Trophoblast cell (in vitro differentiated cells and primary cell): ENCODE data around the gene MT1B.
"Not testable (repeated sequence)": the region's sequence is repeated elsewhere in the genome, so short reads cannot be mapped to it uniquely, and the experiment has no call there.

ENCODE experiments used
- DNase-seq, 2 donors: peaks; one replicate each; pipeline ENCODE4 v3.0.0-alpha.2; 2016
- H2AFZ ChIP-seq: 2 replicates; pipeline ENCODE4 v1.6.1; 2013; ENCODE audit warnings: low read length, moderate library complexity, mild to moderate bottlenecking; ENCODE audit not compliant: insufficient read depth, poor library complexity
- H2AK5ac ChIP-seq: 2 replicates; pipeline ENCODE4 v1.6.1; 2013; ENCODE audit warnings: mild to moderate bottlenecking, low read length
- H2BK120ac ChIP-seq: 2 replicates; pipeline ENCODE4 v1.6.1; 2013; ENCODE audit warnings: low read length, mild to moderate bottlenecking, moderate library complexity; ENCODE audit not compliant: insufficient read depth, poor library complexity
- H2BK12ac ChIP-seq: 2 replicates; pipeline ENCODE4 v1.6.1; 2013; ENCODE audit warnings: mild to moderate bottlenecking, low read length, moderate library complexity
- H2BK5ac ChIP-seq: 2 replicates; pipeline ENCODE4 v1.6.1; 2013; ENCODE audit warnings: low read length, low read depth, moderate library complexity, mild to moderate bottlenecking; ENCODE audit not compliant: poor library complexity
- H3K14ac ChIP-seq: 2 replicates; pipeline ENCODE4 v1.6.1; 2013; ENCODE audit warnings: mild to moderate bottlenecking, low read length
- H3K18ac ChIP-seq: 2 replicates; pipeline ENCODE4 v1.6.1; 2013; ENCODE audit warnings: mild to moderate bottlenecking, low read length
- H3K23ac ChIP-seq: 2 replicates; pipeline ENCODE4 v1.6.1; 2013; ENCODE audit warnings: low read length
- H3K27ac ChIP-seq: 2 replicates; pipeline ENCODE4 v1.5.1; 2013; ENCODE audit warnings: low read depth, mild to moderate bottlenecking, inconsistent platforms, low read length, moderate library complexity
- H3K27me3 ChIP-seq: 2 replicates; pipeline ENCODE4 v1.6.1; 2013; ENCODE audit warnings: inconsistent platforms, mild to moderate bottlenecking, low read length, moderate library complexity; ENCODE audit not compliant: insufficient read depth
- H3K36me3 ChIP-seq, 2 experiments: 1 replicate in 1 of 2; 2 replicates in 1 of 2; pipeline ENCODE4 v1.6.1; 2013; ENCODE audit warnings: low read length in 2 of 2, mild to moderate bottlenecking in 2 of 2, moderate library complexity in 1 of 2; ENCODE audit not compliant: insufficient read depth in 2 of 2, control insufficient read depth in 1 of 2
- H3K4ac ChIP-seq: 2 replicates; pipeline ENCODE4 v1.6.1; 2013; ENCODE audit warnings: low read depth, mild to moderate bottlenecking, low read length, moderate library complexity
- H3K4me1 ChIP-seq, 2 experiments: 1 replicate in 1 of 2; 2 replicates in 1 of 2; pipeline ENCODE4 v1.6.1; 2013; ENCODE audit warnings: low read length in 2 of 2, mild to moderate bottlenecking in 2 of 2, moderate library complexity in 1 of 2; ENCODE audit not compliant: insufficient read depth in 2 of 2, control insufficient read depth in 1 of 2
- H3K4me2 ChIP-seq: 2 replicates; pipeline ENCODE4 v1.6.1; 2013; ENCODE audit warnings: inconsistent platforms, mild to moderate bottlenecking, low read length, moderate library complexity
- H3K4me3 ChIP-seq: 2 replicates; pipeline ENCODE4 v1.5.1; 2013; ENCODE audit warnings: mild to moderate bottlenecking, low read depth, low read length, inconsistent platforms
- H3K79me1 ChIP-seq: one replicate; pipeline ENCODE4 v1.6.1; 2013; ENCODE audit warnings: low read length
- H3K79me2 ChIP-seq: 2 replicates; pipeline ENCODE4 v1.6.1; 2013; ENCODE audit warnings: low read length, mild to moderate bottlenecking; ENCODE audit not compliant: control insufficient read depth, insufficient read depth, poor library complexity
- H3K9ac ChIP-seq: 2 replicates; pipeline ENCODE4 v1.6.1; 2013; ENCODE audit warnings: mild to moderate bottlenecking, low read length
- H3K9me3 ChIP-seq: 2 replicates; pipeline ENCODE4 v1.6.1; 2013; ENCODE audit warnings: low read depth, mild to moderate bottlenecking, control low read depth, inconsistent platforms, low read length; ENCODE audit not compliant: insufficient read depth
- H4K12ac ChIP-seq: 2 replicates; pipeline ENCODE4 v1.6.1; 2013; ENCODE audit warnings: low read depth, mild to moderate bottlenecking, low read length, moderate library complexity
- H4K8ac ChIP-seq: 2 replicates; pipeline ENCODE4 v1.6.1; 2013; ENCODE audit warnings: low read depth, mild to moderate bottlenecking, low read length, moderate library complexity
- H4K91ac ChIP-seq: one replicate; pipeline ENCODE4 v1.6.1; 2013; ENCODE audit warnings: low read depth, mild to moderate bottlenecking, low read length, moderate library complexity
- WGBS: extraction: QIAGEN DNeasy Blood & Tissue Kit; methylation state at CpG from one replicate; pipeline ENCODE4 v1.1.7; 2013; ENCODE audit warnings: missing lambda C conversion rate; ENCODE audit not compliant: insufficient read length, insufficient coverage; ENCODE audit errors: extremely low coverage; 5-methylcytosine and 5-hydroxymethylcytosine counted together

Gene MT1B

DNA sequence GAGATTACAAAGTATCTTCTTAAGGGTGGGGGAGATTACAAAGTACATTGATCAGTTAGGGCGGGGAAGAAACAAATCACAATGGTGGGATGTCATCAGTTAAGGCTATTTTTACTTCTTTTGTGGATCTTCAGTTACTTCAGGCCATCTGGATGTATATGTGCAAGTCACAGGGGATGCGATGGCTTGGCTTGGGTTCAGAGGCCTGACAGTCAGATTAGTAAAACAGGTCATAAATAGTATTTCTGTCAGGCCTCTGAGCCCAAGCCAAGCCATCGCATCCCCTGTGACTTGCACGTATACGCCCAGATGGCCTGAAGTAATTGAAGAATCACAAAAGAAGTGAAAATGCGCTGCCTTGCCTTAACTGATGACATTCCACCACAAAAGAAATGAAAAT is 22.9 kb downstream of the MT1B start:
- H2AK5ac ChIP-seq = not testable (repeated sequence)

DNA sequence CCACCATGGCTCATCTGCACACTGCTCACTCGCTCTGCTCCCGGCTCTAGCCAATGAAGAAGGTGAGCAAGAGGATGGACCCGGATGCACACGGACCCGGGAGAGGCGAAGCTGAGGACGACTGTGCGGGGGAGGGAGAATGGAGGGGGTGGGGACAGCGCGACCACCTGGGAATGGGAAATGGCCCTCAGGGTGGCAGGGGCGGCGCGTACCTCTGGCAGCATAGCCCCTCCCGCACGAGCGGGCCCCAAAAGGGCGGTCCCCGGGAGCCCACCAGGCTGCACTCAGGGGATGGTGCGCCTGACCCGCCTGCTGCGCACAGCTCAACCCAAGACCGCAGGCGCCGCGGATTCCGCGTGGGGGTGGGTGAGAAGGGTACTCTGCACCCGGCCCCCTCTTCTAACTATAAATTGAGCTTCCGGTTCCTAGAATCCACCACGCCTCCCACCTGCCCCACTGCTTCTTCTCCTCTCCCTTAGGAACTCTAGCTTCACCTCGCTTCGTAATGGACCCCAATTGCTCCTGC is 24.1 kb downstream of the MT1B start:
- no peaks in the 10 kb centered on the region for H3K4me1 ChIP-seq

More for the DNA sequence above, 22.9 kb downstream of the MT1B start:
- H3K4me1 ChIP-seq, H2AFZ ChIP-seq, H4K8ac ChIP-seq, H3K4me2 ChIP-seq, H3K9me3 ChIP-seq, H4K91ac ChIP-seq, H3K79me1 ChIP-seq, H4K12ac ChIP-seq, H2BK12ac ChIP-seq, DNase-seq, H3K4ac ChIP-seq, H2BK5ac ChIP-seq, H3K14ac ChIP-seq, H3K4me3 ChIP-seq, H2BK120ac ChIP-seq, H3K23ac ChIP-seq, H3K27ac ChIP-seq, H3K36me3 ChIP-seq, H3K79me2 ChIP-seq, H3K18ac ChIP-seq, H3K9ac ChIP-seq: not testable (repeated sequence)
- H3K27me3 ChIP-seq = peaks cover 38% of the 10 kb centered on the region
- no CpG with 5 or more reads among the region's 6 CpGs for WGBS

DNA sequence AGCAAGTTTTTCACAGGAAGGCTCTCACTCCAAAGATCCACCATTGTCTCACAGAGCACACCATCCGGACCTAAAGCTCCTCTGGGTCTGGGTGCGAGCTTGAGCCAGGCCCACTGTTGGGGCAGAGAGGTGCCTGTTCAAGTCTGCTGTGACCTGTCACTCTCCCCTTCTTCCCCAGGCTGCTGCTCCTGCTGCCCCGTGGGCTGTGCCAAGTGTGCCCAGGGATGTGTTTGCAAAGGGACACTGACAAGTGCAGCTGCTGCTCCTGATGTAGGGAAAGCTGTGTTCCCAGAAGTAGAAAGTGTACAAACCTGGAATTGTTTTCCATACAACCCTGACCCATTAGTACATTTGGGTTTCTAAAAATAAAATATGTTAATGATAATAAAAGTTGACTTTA is 25.8 kb downstream of the MT1B start:
- H2AK5ac ChIP-seq = no peak overlapping the region
- no peak overlapping the region for H4K91ac ChIP-seq
- no peak overlapping the region for H2BK120ac ChIP-seq
- H2BK12ac ChIP-seq = no peak overlapping the region
- WGBS = no CpG with 5 or more reads among the region's 3 CpGs
- H4K12ac ChIP-seq = no peak overlapping the region
- no peak overlapping the region for H3K23ac ChIP-seq
- H4K8ac ChIP-seq = no peak overlapping the region
- no peak overlapping the region for H3K27ac ChIP-seq
- no peak overlapping the region for H3K4ac ChIP-seq
- DNase-seq = no peak
- no peak overlapping the region for H2BK5ac ChIP-seq
- H3K9me3 ChIP-seq = no peaks in the 10 kb centered on the region
- H3K79me1 ChIP-seq = peaks cover 6% of the 10 kb centered on the region
- H3K4me2 ChIP-seq = no peak overlapping the region
- no peak overlapping the region for H3K18ac ChIP-seq
- H2AFZ ChIP-seq = no peak overlapping the region
- H3K14ac ChIP-seq = no peak overlapping the region
- peaks cover 22% of the 10 kb centered on the region for H3K27me3 ChIP-seq
- H3K36me3 ChIP-seq = peaks cover 0 to 2% of the 10 kb centered on the region in 2 experiments
- H3K4me1 ChIP-seq = peaks cover 1 to 6% of the 10 kb centered on the region in 2 experiments
- no peak overlapping the region for H3K9ac ChIP-seq
- peaks cover 1% of the 10 kb centered on the region for H3K79me2 ChIP-seq
- no peak overlapping the region for H3K4me3 ChIP-seq

More for the DNA sequence above, 24.1 kb downstream of the MT1B start:
- no peak overlapping the region for H2BK12ac ChIP-seq
- no peaks in the 10 kb centered on the region for H3K79me2 ChIP-seq
- H4K8ac ChIP-seq = no peak overlapping the region
- no peak overlapping the region for H2AFZ ChIP-seq
- H3K14ac ChIP-seq = no peak overlapping the region
- H3K4ac ChIP-seq = no peak overlapping the region
- no peak overlapping the region for H3K9ac ChIP-seq
- no peak overlapping the region for H3K18ac ChIP-seq
- no peaks in the 10 kb centered on the region for H3K9me3 ChIP-seq
- H2BK120ac ChIP-seq = no peak overlapping the region
- H3K27me3 ChIP-seq = peaks cover 27% of the 10 kb centered on the region
- H3K79me1 ChIP-seq = no peaks in the 10 kb centered on the region
- H3K23ac ChIP-seq = no peak overlapping the region
- H4K91ac ChIP-seq = no peak overlapping the region
- no peak overlapping the region for H3K4me3 ChIP-seq
- H4K12ac ChIP-seq = no peak overlapping the region
- H3K36me3 ChIP-seq = peaks cover 0 to 2% of the 10 kb centered on the region in 2 experiments
- H3K27ac ChIP-seq = no peak overlapping the region
- peak in 1 of 2 donors; percentile 29 for DNase-seq
- H3K4me2 ChIP-seq = peak overlapping the region; percentile 46
- no peak overlapping the region for H2AK5ac ChIP-seq
- WGBS = no CpG with 5 or more reads among the region's 32 CpGs
- H2BK5ac ChIP-seq = no peak overlapping the region

DNA sequence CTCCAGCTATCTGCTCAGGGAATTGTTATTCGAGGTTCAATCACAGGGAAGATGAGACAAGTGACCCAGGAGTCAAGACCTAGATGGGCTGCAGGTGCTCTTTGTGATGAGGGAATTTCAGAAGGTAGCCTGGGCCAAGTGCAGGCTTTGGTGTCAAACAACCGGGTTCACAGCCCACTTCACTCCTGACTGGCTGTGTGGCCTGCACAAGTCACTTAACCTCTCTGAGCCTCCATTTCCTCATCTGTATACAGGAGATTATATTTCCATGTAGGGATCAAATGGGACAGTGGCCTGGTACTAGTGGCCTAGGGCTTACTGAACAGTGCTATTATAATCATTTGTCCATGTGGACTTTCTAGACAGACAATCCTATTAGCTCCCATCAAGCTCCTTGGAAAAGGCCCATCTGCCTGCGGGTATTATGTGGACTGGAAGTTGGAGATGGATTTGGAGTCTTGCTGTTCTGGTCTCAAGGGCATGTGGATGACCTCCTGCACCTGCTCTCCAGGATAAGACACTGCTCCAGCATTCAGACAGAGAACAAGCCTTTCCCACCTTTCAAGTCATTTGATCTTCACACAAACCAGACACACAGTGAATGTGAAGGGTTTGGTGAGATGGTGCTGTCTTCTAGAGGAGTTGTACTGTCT is 27.5 kb downstream of the MT1B start:
- Histone ChIP-seq H3K9ac (no peak overlapping the region), H4K12ac (no peak overlapping the region), H2BK12ac (no peak overlapping the region), H2AK5ac (no peak overlapping the region), H3K79me2 (peaks cover 1% of the 10 kb centered on the region), H3K18ac (no peak overlapping the region), H3K14ac (no peak overlapping the region), H3K79me1 (peaks cover 8% of the 10 kb centered on the region), H2BK120ac (no peak overlapping the region), H3K27me3 (peaks cover 18% of the 10 kb centered on the region), H3K9me3 (peaks cover 1% of the 10 kb centered on the region), H3K27ac (no peak overlapping the region), H4K8ac (no peak overlapping the region), H2AFZ (no peak overlapping the region), H3K4me1 (peaks cover 4 to 10% of the 10 kb centered on the region in 2 experiments), H3K23ac (no peak overlapping the region), H3K4me3 (no peak overlapping the region), H2BK5ac (no peak overlapping the region), H3K36me3 (no peaks in the 10 kb centered on the region), H4K91ac (no peak overlapping the region), H3K4me2 (no peak overlapping the region), H3K4ac (no peak overlapping the region)
- no peak for DNase-seq
- no CpG with 5 or more reads among the region's 3 CpGs for WGBS
